ENCODE data around the gene PIAS4.

Gene PIAS4

GRCh38 chr19:4036576-4037300 is 29.2 kb downstream of the PIAS4 start:
- in situ Hi-C loops (cut with HindIII; ENCODE audit: low sequenced_read_pairs) = no loop called here
- no peak for DNase-seq (ENCODE audit: low read depth)
- H3K4me3 ChIP-seq (ENCODE audit: low read depth, low read length) = no peak overlapping the region
- TF ChIP-seq, protein P1, sequence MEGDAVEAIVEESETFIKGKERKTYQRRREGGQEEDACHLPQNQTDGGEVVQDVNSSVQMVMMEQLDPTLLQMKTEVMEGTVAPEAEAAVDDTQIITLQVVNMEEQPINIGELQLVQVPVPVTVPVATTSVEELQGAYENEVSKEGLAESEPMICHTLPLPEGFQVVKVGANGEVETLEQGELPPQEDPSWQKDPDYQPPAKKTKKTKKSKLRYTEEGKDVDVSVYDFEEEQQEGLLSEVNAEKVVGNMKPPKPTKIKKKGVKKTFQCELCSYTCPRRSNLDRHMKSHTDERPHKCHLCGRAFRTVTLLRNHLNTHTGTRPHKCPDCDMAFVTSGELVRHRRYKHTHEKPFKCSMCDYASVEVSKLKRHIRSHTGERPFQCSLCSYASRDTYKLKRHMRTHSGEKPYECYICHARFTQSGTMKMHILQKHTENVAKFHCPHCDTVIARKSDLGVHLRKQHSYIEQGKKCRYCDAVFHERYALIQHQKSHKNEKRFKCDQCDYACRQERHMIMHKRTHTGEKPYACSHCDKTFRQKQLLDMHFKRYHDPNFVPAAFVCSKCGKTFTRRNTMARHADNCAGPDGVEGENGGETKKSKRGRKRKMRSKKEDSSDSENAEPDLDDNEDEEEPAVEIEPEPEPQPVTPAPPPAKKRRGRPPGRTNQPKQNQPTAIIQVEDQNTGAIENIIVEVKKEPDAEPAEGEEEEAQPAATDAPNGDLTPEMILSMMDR (IDR thresholded peaks at IDR 0.05; ENCODE audit: low read depth, low read length, missing control alignments) = no peak

GRCh38 chr19:4037301-4037949 is 29.9 kb downstream of the PIAS4 start:
- TF ChIP-seq, protein P1 (IDR thresholded peaks at IDR 0.05; ENCODE audit: low read depth, low read length, missing control alignments) = no peak
- H3K4me3 ChIP-seq (ENCODE audit: low read depth, low read length) = no peak overlapping the region
- in situ Hi-C loops (cut with HindIII; ENCODE audit: low sequenced_read_pairs) = no loop called here
- DNase-seq (ENCODE audit: low read depth) = no peak

DNA sequence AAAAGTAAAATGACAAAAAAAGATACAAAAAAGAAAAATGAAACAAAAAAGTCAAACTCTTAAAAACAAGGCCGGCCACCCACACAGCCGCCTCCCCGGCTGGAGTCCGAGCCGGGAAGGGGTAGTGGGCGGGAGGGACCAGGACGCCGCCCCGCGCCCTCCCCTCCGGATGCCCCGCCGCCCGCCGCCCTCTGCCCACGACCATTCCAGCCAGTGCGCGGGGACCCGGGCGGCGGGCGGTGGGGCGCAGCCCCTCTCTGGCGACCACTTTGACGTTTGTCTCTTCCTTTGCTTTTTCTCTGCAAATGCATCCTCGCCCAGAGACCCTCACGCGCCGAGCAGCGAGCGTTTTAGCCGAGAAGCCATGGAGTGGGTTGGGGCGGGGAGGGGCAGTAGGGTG is 30.5 kb downstream of the PIAS4 start:
- no peak overlapping the region for H3K4me3 ChIP-seq (ENCODE audit: low read depth, low read length)
- TF ChIP-seq, protein P1 (IDR thresholded peaks at IDR 0.05; ENCODE audit: low read depth, low read length, missing control alignments) = no peak
- in situ Hi-C loops (cut with HindIII; ENCODE audit: low sequenced_read_pairs) = no loop called here
- DNase-seq (ENCODE audit: low read depth) = no peak

- H3K4me3 ChIP-seq (ENCODE audit: low read depth, low read length) = no peak overlapping the region
- DNase-seq (ENCODE audit: low read depth) = no peak
- in situ Hi-C loops (cut with HindIII; ENCODE audit: low sequenced_read_pairs) = no loop called here
- TF ChIP-seq, protein P1 (IDR thresholded peaks at IDR 0.05; ENCODE audit: low read depth, low read length, missing control alignments) = no peak
Observed at GRCh38 chr19:4038661-4039423, 31.3 kb downstream of the PIAS4 start.

GRCh38 chr19:4042064-4042730 is 34.7 kb downstream of the PIAS4 start:
- in situ Hi-C loops (cut with HindIII; ENCODE audit: low sequenced_read_pairs) = no loop called here
- DNase-seq (ENCODE audit: low read depth) = no peak
- TF ChIP-seq, protein P1 (IDR thresholded peaks at IDR 0.05; ENCODE audit: low read depth, low read length, missing control alignments) = no peak
- H3K4me3 ChIP-seq (ENCODE audit: low read depth, low read length) = no peak overlapping the region

GRCh38 chr19:4042731-4043082 is 35.2 kb downstream of the PIAS4 start:
- no peak overlapping the region for H3K4me3 ChIP-seq (ENCODE audit: low read depth, low read length)
- TF ChIP-seq, protein P1 (IDR thresholded peaks at IDR 0.05; ENCODE audit: low read depth, low read length, missing control alignments) = no peak
- no peak for DNase-seq (ENCODE audit: low read depth)
- in situ Hi-C loops (cut with HindIII; ENCODE audit: low sequenced_read_pairs) = no loop called here
